Activated CD4-positive, alpha-beta memory T cell treated with anti-CD3 and anti-CD28 coated beads, Interleukin-2, amount 10 ng/mL, durations not matched to agents 7 days and 5 days (primary cell): Measurements from ENCODE around the gene CTAG1B. TPM values are rescaled to one million over a fixed set of nuclear protein-coding genes. Genes with fewer than 3 reads are reported as not detected.

ENCODE experiments used
- CTCF ChIA-PET: fragments of 350-600 bp; sonication (Branson Sonifier 250); formaldehyde crosslinking; loops from one replicate; lab custom pipeline; 2021; ENCODE audit warnings: antibody characterized with exemption, inconsistent platforms; lab: Charles Lee
- POLR2A ChIA-PET: fragments of 350-600 bp; sonication (Branson Sonifier 250); formaldehyde crosslinking; loops from one replicate; lab custom pipeline; 2021; ENCODE audit warnings: antibody characterized with exemption; lab: Charles Lee
- DNase-seq: peaks from one replicate; pipeline ENCODE4 v3.0.0-alpha.2; 2020
- H3K27ac Mint-ChIP-seq: one replicate; pipeline ENCODE4 v1.8.0; 2021; ENCODE audit warnings: mild to moderate bottlenecking, mixed read lengths
- H3K27me3 Mint-ChIP-seq: one replicate; pipeline ENCODE4 v1.8.0; 2021; ENCODE audit warnings: mixed read lengths
- H3K36me3 Mint-ChIP-seq: one replicate; pipeline ENCODE4 v1.8.0; 2021; ENCODE audit warnings: low read depth, mixed read lengths
- H3K4me1 Mint-ChIP-seq: one replicate; pipeline ENCODE4 v1.8.0; 2021; ENCODE audit warnings: mixed read lengths
- H3K4me3 Mint-ChIP-seq: one replicate; pipeline ENCODE4 v1.8.0; 2021; ENCODE audit warnings: mild to moderate bottlenecking, mixed read lengths
- H3K9me3 Mint-ChIP-seq: one replicate; pipeline ENCODE4 v1.8.0; 2021; ENCODE audit warnings: mixed read lengths
- total RNA-seq, 2 experiments: library from RNA; stranded (reverse); gene quantifications; one replicate each; pipeline ENCODE4 v1.2.3, GENCODE V29; 2021

The CTAG1B gene
- total RNA-seq, 2 experiments from 2014 or later: not detected

- CTCF ChIA-PET: no interaction called here
- no peaks in the 10 kb centered on the region for H3K36me3 Mint-ChIP-seq
- H3K27ac Mint-ChIP-seq: no peak overlapping the region
- H3K9me3 Mint-ChIP-seq: no peaks in the 10 kb centered on the region
- H3K4me3 Mint-ChIP-seq: no peak overlapping the region
- POLR2A ChIA-PET: no interaction called here
- DNase-seq: no peak
- peaks cover 13% of the 10 kb centered on the region for H3K4me1 Mint-ChIP-seq
- no peaks in the 10 kb centered on the region for H3K27me3 Mint-ChIP-seq
Measured at GRCh38 chrX:154607370-154607769, 11.7 kb downstream of the CTAG1B start.

GRCh38 chrX:154605566-154605965 lies 13.5 kb downstream of the CTAG1B start:
- Mint-ChIP-seq H3K36me3 (no peaks in the 10 kb centered on the region), H3K4me3 (no peak overlapping the region), H3K27me3 (no peaks in the 10 kb centered on the region), H3K4me1 (peaks cover 13% of the 10 kb centered on the region), H3K9me3 (no peaks in the 10 kb centered on the region), H3K27ac (no peak overlapping the region)
- ChIA-PET CTCF (no interaction called here), POLR2A (no interaction called here)
- DNase-seq: no peak

- Mint-ChIP-seq H3K9me3 (no peaks in the 10 kb centered on the region), H3K4me3 (no peak overlapping the region), H3K27ac (no peak overlapping the region), H3K27me3 (no peaks in the 10 kb centered on the region), H3K36me3 (no peaks in the 10 kb centered on the region), H3K4me1 (peaks cover 18% of the 10 kb centered on the region)
- POLR2A ChIA-PET: no interaction called here
- CTCF ChIA-PET: no interaction called here
- no peak for DNase-seq
Measured at GRCh38 chrX:154603438-154604430, 15.3 kb downstream of the CTAG1B start.

GRCh38 chrX:154602766-154603437 lies 16.2 kb downstream of the CTAG1B start:
- Mint-ChIP-seq H3K9me3 (peaks cover under 1% of the 10 kb centered on the region), H3K4me1 (peaks cover 18% of the 10 kb centered on the region), H3K27me3 (no peaks in the 10 kb centered on the region), H3K27ac (no peak overlapping the region), H3K4me3 (no peak overlapping the region), H3K36me3 (no peaks in the 10 kb centered on the region)
- DNase-seq: no peak
- ChIA-PET CTCF (no interaction called here), POLR2A (no interaction called here)

GRCh38 chrX:154602226-154602625 lies 16.9 kb downstream of the CTAG1B start:
- no peak overlapping the region for H3K27ac Mint-ChIP-seq
- H3K4me1 Mint-ChIP-seq: peaks cover 18% of the 10 kb centered on the region
- CTCF ChIA-PET: no interaction called here
- no peaks in the 10 kb centered on the region for H3K36me3 Mint-ChIP-seq
- H3K27me3 Mint-ChIP-seq: peaks cover 1% of the 10 kb centered on the region
- peaks cover 4% of the 10 kb centered on the region for H3K9me3 Mint-ChIP-seq
- DNase-seq: no peak
- H3K4me3 Mint-ChIP-seq: no peak overlapping the region
- POLR2A ChIA-PET: no interaction called here

GRCh38 chrX:154600759-154601374 lies 18.2 kb downstream of the CTAG1B start:
- H3K36me3 Mint-ChIP-seq: no peaks in the 10 kb centered on the region
- ChIA-PET POLR2A (no interaction called here), CTCF (no interaction called here)
- peaks cover 4% of the 10 kb centered on the region for H3K9me3 Mint-ChIP-seq
- peaks cover 2% of the 10 kb centered on the region for H3K27me3 Mint-ChIP-seq
- H3K4me1 Mint-ChIP-seq: peaks cover 14% of the 10 kb centered on the region
- DNase-seq: no peak
- no peak overlapping the region for H3K27ac Mint-ChIP-seq
- H3K4me3 Mint-ChIP-seq: no peak overlapping the region

- H3K4me3 Mint-ChIP-seq: no peak overlapping the region
- ChIA-PET CTCF (no interaction called here), POLR2A (no interaction called here)
- peaks cover 5% of the 10 kb centered on the region for H3K27me3 Mint-ChIP-seq
- no peaks in the 10 kb centered on the region for H3K36me3 Mint-ChIP-seq
- no peak for DNase-seq
- H3K4me1 Mint-ChIP-seq: peaks cover 15% of the 10 kb centered on the region
- peaks cover 4% of the 10 kb centered on the region for H3K9me3 Mint-ChIP-seq
- no peak overlapping the region for H3K27ac Mint-ChIP-seq
Measured at GRCh38 chrX:154599531-154599930, 19.6 kb downstream of the CTAG1B start.

GRCh38 chrX:154598656-154599055 lies 20.4 kb downstream of the CTAG1B start:
- POLR2A ChIA-PET: no interaction called here
- DNase-seq: no peak
- H3K9me3 Mint-ChIP-seq: peaks cover 4% of the 10 kb centered on the region
- H3K27ac Mint-ChIP-seq: no peak overlapping the region
- CTCF ChIA-PET: interaction anchor here (1.1 kb wide), 1 partner anchor 119 kb away, joined by 3 read pairs; no protein-coding TSS in a partner anchor
- H3K4me1 Mint-ChIP-seq: peaks cover 12% of the 10 kb centered on the region
- H3K27me3 Mint-ChIP-seq: peaks cover 8% of the 10 kb centered on the region
- H3K4me3 Mint-ChIP-seq: no peak overlapping the region
- H3K36me3 Mint-ChIP-seq: no peaks in the 10 kb centered on the region

- DNase-seq: no peak
- Mint-ChIP-seq H3K36me3 (peaks cover 3% of the 10 kb centered on the region), H3K27me3 (peaks cover 11% of the 10 kb centered on the region), H3K4me1 (peaks cover 12% of the 10 kb centered on the region), H3K4me3 (no peak overlapping the region), H3K27ac (no peak overlapping the region), H3K9me3 (peaks cover 4% of the 10 kb centered on the region)
- POLR2A ChIA-PET: no interaction called here
- CTCF ChIA-PET: no interaction called here
Measured at GRCh38 chrX:154597221-154597620, 21.9 kb downstream of the CTAG1B start.

GRCh38 chrX:154596290-154596929 lies 22.7 kb downstream of the CTAG1B start:
- Mint-ChIP-seq H3K27ac (no peak overlapping the region), H3K4me3 (no peak overlapping the region), H3K9me3 (peaks cover 4% of the 10 kb centered on the region), H3K36me3 (peaks cover 4% of the 10 kb centered on the region), H3K4me1 (peaks cover 12% of the 10 kb centered on the region), H3K27me3 (peaks cover 12% of the 10 kb centered on the region)
- POLR2A ChIA-PET: interaction anchor here (0.9 kb wide), 1 partner anchor 117 kb away, joined by 3 read pairs; no protein-coding TSS in a partner anchor
- no peak for DNase-seq
- CTCF ChIA-PET: no interaction called here

GRCh38 chrX:154595559-154596249 lies 23.4 kb downstream of the CTAG1B start:
- Mint-ChIP-seq H3K4me1 (peaks cover 12% of the 10 kb centered on the region), H3K9me3 (peaks cover 4% of the 10 kb centered on the region), H3K27ac (no peak overlapping the region), H3K36me3 (peaks cover 4% of the 10 kb centered on the region), H3K4me3 (no peak overlapping the region), H3K27me3 (peaks cover 12% of the 10 kb centered on the region)
- no peak for DNase-seq
- POLR2A ChIA-PET: interaction anchor here (0.9 kb wide), 1 partner anchor 117 kb away, joined by 3 read pairs; no protein-coding TSS in a partner anchor
- CTCF ChIA-PET: no interaction called here

GRCh38 chrX:154594491-154594890 lies 24.6 kb downstream of the CTAG1B start:
- no peak for DNase-seq
- Mint-ChIP-seq H3K9me3 (peaks cover 4% of the 10 kb centered on the region), H3K27ac (no peak overlapping the region), H3K27me3 (peaks cover 12% of the 10 kb centered on the region), H3K36me3 (peaks cover 4% of the 10 kb centered on the region), H3K4me3 (no peak overlapping the region), H3K4me1 (peaks cover 7% of the 10 kb centered on the region)
- POLR2A ChIA-PET: no interaction called here
- CTCF ChIA-PET: interaction anchor here (1.2 kb wide), 1 partner anchor 154 kb away, joined by 4 read pairs; no protein-coding TSS in a partner anchor
